Measurements from ENCODE around the gene SRRM3.
"Not testable (repeated sequence)": the region's sequence is repeated elsewhere in the genome, so short reads cannot be mapped to it uniquely, and the experiment has no call there.

- TF ChIP-seq CTCF, POLR2A (IDR thresholded peaks at IDR 0.05): not testable (repeated sequence)
Observed at GRCh38 chr7:76242517-76243063, 40.9 kb downstream of the SRRM3 start.

All from esophagus squamous epithelium (tissue), 4 donors.